HepG2 (cell line): ENCODE data around the gene LIPT2. TPM values are rescaled to one million over a fixed set of nuclear protein-coding genes. Genes with fewer than 3 reads are reported as not detected.

Source experiments
- ATAC-seq: fragments of 200-7000 bp; cut with Tn5 transposase; 3 replicates; pipeline ENCODE4 v1.9.1; 2020; ENCODE audit warnings: mild to moderate bottlenecking, moderate library complexity
- BruUV-seq: library from RNA; stranded (reverse); fragments of 400-500 nt; replicated peaks from 2 replicates; lab custom pipeline; 2021; lab: Mats Ljungman, UMichigan
- CTCF ChIA-PET: fragments of 300-600 bp; formaldehyde crosslinking; extraction: SDS; loops from one replicate; lab custom pipeline; 2021; ENCODE audit warnings: low total read pairs, inconsistent platforms, low intra/inter-chr PET ratio; lab: Yijun Ruan, JAX
- POLR2A ChIA-PET: fragments of 350-600 bp; sonication (Branson Sonifier 250); formaldehyde crosslinking; loops from one replicate; lab custom pipeline; 2020; ENCODE audit warnings: antibody characterized with exemption, inconsistent platforms; lab: Yijun Ruan, JAX
- DNase-seq: peaks from one replicate; pipeline ENCODE4 v3.0.0-alpha.2; 2015; ENCODE audit warnings: low spot score
- FAIRE-seq: peaks from 3 replicates; lab custom pipeline; 2011; peaks lifted over from hg19 to GRCh38; lab: Jason Lieb, UNC
- H2AFZ ChIP-seq: one replicate; pipeline ENCODE4 v1.6.1; 2011; ENCODE audit warnings: low read length, inconsistent platforms
- H3K27ac ChIP-seq: fragments of 300-600 bp; 3 replicates; pipeline ENCODE4 v1.8.0; 2011; ENCODE audit warnings: mixed run types, mild to moderate bottlenecking, mixed read lengths, low read length, inconsistent platforms; ENCODE audit not compliant: insufficient read depth; ENCODE audit errors: extremely low read length
- H3K27me3 ChIP-seq, 2 experiments: fragments of 200-600 bp in 1 of 2; 2 replicates in 1 of 2; 3 replicates in 1 of 2; pipeline versions ENCODE4 v1.6.0 to v1.8.0; 2011; ENCODE audit warnings: low read length in 2 of 2, mild to moderate bottlenecking in 2 of 2, moderate library complexity in 2 of 2, inconsistent platforms in 1 of 2; ENCODE audit not compliant: insufficient read depth in 2 of 2, control insufficient read depth in 1 of 2
- H3K36me3 ChIP-seq, 2 experiments: fragments of 200-600 bp in 1 of 2; replicated peaks in 1 of 2; 2 replicates in 1 of 2; 3 replicates in 1 of 2; pipeline versions ENCODE4 v1.5.1 to v1.8.0; 2011; ENCODE audit warnings: low read length in 2 of 2, inconsistent platforms in 1 of 2; ENCODE audit not compliant: insufficient read depth in 2 of 2, control insufficient read depth in 1 of 2
- H3K4me1 ChIP-seq: 2 replicates; pipeline ENCODE4 v1.5.1; 2012; ENCODE audit warnings: low read length, inconsistent platforms; ENCODE audit not compliant: insufficient read depth
- H3K4me2 ChIP-seq: 2 replicates; pipeline ENCODE4 v1.6.0; 2011; ENCODE audit warnings: low read depth, low read length, inconsistent platforms
- H3K4me3 ChIP-seq, 3 experiments: fragments of 200-600 bp in 1 of 3; sonication (generic), shearing (Covaris generic) in 1 of 3; replicated peaks in 1 of 3; 2 replicates each; pipeline ENCODE4 v1.5.1; 2011 to 2016; ENCODE audit warnings: low read length in 3 of 3, inconsistent platforms in 2 of 3, low read depth in 2 of 3, mild to moderate bottlenecking in 2 of 3, control low read depth in 1 of 3, mixed read lengths in 1 of 3; ENCODE audit not compliant: insufficient read depth in 1 of 3
- H3K79me2 ChIP-seq: one replicate; pipeline ENCODE4 v1.6.1; 2011; ENCODE audit warnings: low read length, inconsistent platforms; ENCODE audit not compliant: insufficient read depth
- H3K9ac ChIP-seq: 2 replicates; pipeline ENCODE4 v1.6.0; 2011; ENCODE audit warnings: mild to moderate bottlenecking, low read depth, low read length, inconsistent platforms; ENCODE audit not compliant: insufficient read depth
- H3K9me3 ChIP-seq: 2 replicates; pipeline ENCODE4 v1.5.1; 2012; ENCODE audit warnings: mild to moderate bottlenecking, low read length
- H4K20me1 ChIP-seq: 2 replicates; pipeline ENCODE4 v1.6.0; 2011; ENCODE audit warnings: inconsistent platforms, mild to moderate bottlenecking, low read length, moderate library complexity; ENCODE audit not compliant: insufficient read depth
- ATF7 ChIP-seq, 2 experiments: fragments of 450-650 bp in 1 of 2; sonication (generic) in 1 of 2; formaldehyde crosslinking in 1 of 2; IDR thresholded peaks; 2 replicates each; pipeline versions ENCODE4 v1.4.0 to v1.6.1; 2016 to 2020; ENCODE audit warnings: antibody characterized with exemption in 1 of 2, mild to moderate bottlenecking in 1 of 2, missing genetic modification reagents in 1 of 2
- BCL6 ChIP-seq: IDR thresholded peaks from 2 replicates; pipeline ENCODE4 v1.6.1; 2016; ENCODE audit warnings: missing genetic modification reagents, missing compliant biosample characterization
- FOXA1 ChIP-seq, 2 experiments: fragments of 450-650 bp in 1 of 2; sonication (generic) in 1 of 2; formaldehyde crosslinking in 1 of 2; IDR thresholded peaks; 2 replicates each; pipeline versions ENCODE4 v1.4.0 to v1.6.1; 2016 to 2020; ENCODE audit warnings: missing genetic modification reagents in 1 of 2
- FOXM1 ChIP-seq: sonication (generic); formaldehyde crosslinking; IDR thresholded peaks from 2 replicates; pipeline ENCODE4 v1.5.0; 2020; ENCODE audit warnings: missing genetic modification reagents
- HES4 ChIP-seq: sonication (generic); formaldehyde crosslinking; IDR thresholded peaks from 2 replicates; pipeline ENCODE4 v1.9.0; 2021; ENCODE audit warnings: mild to moderate bottlenecking, missing genetic modification reagents, borderline replicate concordance
- HHEX ChIP-seq: IDR thresholded peaks from 2 replicates; pipeline ENCODE4 v1.6.1; 2016; ENCODE audit warnings: control low read depth
- KLF16 ChIP-seq, 2 experiments: sonication (generic) in 1 of 2; formaldehyde crosslinking in 1 of 2; IDR thresholded peaks; 2 replicates each; pipeline versions ENCODE4 v1.6.1 to v1.8.0; 2016 to 2023; ENCODE audit warnings: missing genetic modification reagents in 2 of 2, missing compliant biosample characterization in 1 of 2
- RORA ChIP-seq: sonication (generic); formaldehyde crosslinking; IDR thresholded peaks from 2 replicates; pipeline ENCODE4 v1.5.0; 2020; ENCODE audit warnings: mild to moderate bottlenecking, missing genetic modification reagents, moderate library complexity
- TAF15 ChIP-seq: fragments of 200-400 bp; formaldehyde crosslinking; IDR thresholded peaks from one replicate; pipeline ENCODE4 v1.6.1; 2018; ENCODE audit warnings: mild to moderate bottlenecking, low read depth, low read length; ENCODE audit not compliant: poor library complexity, severe bottlenecking
- TBP ChIP-seq: sonication (generic); formaldehyde crosslinking; IDR thresholded peaks from 2 replicates; pipeline ENCODE4 v1.5.0; 2020; ENCODE audit warnings: missing genetic modification reagents
- TCF7 ChIP-seq: sonication (generic); IDR thresholded peaks from 2 replicates; pipeline ENCODE4 v1.6.1; 2016; ENCODE audit warnings: antibody characterized with exemption, low read depth
- ZBTB38 ChIP-seq: sonication (generic); formaldehyde crosslinking; IDR thresholded peaks from 2 replicates; pipeline ENCODE4 v1.5.1; 2020; ENCODE audit warnings: mild to moderate bottlenecking, missing genetic modification reagents
- ZNF33A ChIP-seq: sonication (generic); formaldehyde crosslinking; IDR thresholded peaks from 2 replicates; pipeline ENCODE4 v1.5.1; 2020; ENCODE audit warnings: missing genetic modification reagents, mild to moderate bottlenecking, moderate library complexity, borderline replicate concordance
- ZNF484 ChIP-seq: sonication (generic); formaldehyde crosslinking; IDR thresholded peaks from 2 replicates; pipeline ENCODE4 v1.5.1; 2020; ENCODE audit warnings: mild to moderate bottlenecking, low read depth, missing genetic modification reagents, borderline replicate concordance
- ZNF547 ChIP-seq: sonication (generic); formaldehyde crosslinking; IDR thresholded peaks from 2 replicates; pipeline ENCODE4 v1.5.1; 2020; ENCODE audit warnings: mild to moderate bottlenecking, missing genetic modification reagents
- ZNF749 ChIP-seq: sonication (generic); formaldehyde crosslinking; IDR thresholded peaks from 2 replicates; pipeline ENCODE4 v1.8.0; 2022; ENCODE audit warnings: mild to moderate bottlenecking, missing genetic modification reagents, moderate library complexity, borderline replicate concordance
- ZNF776 ChIP-seq: sonication (generic); formaldehyde crosslinking; IDR thresholded peaks from 2 replicates; pipeline ENCODE4 v1.4.0; 2020; ENCODE audit warnings: mild to moderate bottlenecking, missing genetic modification reagents
- WGBS: methylation state at CpG from one replicate; pipeline ENCODE4 v1.1.6; 2017; ENCODE audit warnings: low lambda C conversion rate; 5-methylcytosine and 5-hydroxymethylcytosine counted together
- in situ Hi-C: cut with HindIII; loops from 2 replicates; pipeline ENCODE4 v1.10.0; 2017; ENCODE audit warnings: low pct_unique_long_range_greater_than_20kb; ENCODE audit not compliant: extremely low pct_ligation_motif_present
- intact Hi-C: fragments of 100-400 bp; cut with micrococcal nuclease; formaldehyde crosslinking; loops from one replicate; pipeline ENCODE4 v1.10.0; 2022; ENCODE audit not compliant: unreplicated experiment
- polyA plus RNA-seq, 8 experiments: library from polyadenylated mRNA; depleted of rRNA in 3 of 8; stranded (reverse) in 7 of 8; unstranded in 1 of 8; fragments of >200 nt; fragmentation: Illumina TruSeq in 4 of 8; extraction: Trizol in 4 of 8; gene quantifications; 2 replicates each; pipeline versions ENCODE4 v1.2.1 to v1.2.3, GENCODE V29; 2011 to 2016; ENCODE audit warnings: low read depth in 4 of 8, missing spikeins in 1 of 8, mixed read lengths in 1 of 8; ENCODE audit not compliant: insufficient read depth in 1 of 8
- total RNA-seq, 5 experiments: library from RNA; depleted of rRNA; stranded (reverse); fragments of >200 nt; fragmentation: Illumina TruSeq; extraction: Trizol; gene quantifications; 2 replicates each; pipeline ENCODE4 v1.2.3, GENCODE V29; 2016; ENCODE audit warnings: low read depth in 1 of 5
- TF ChIP-seq, protein P1 (sequence below): sonication (generic); formaldehyde crosslinking; IDR thresholded peaks from 2 replicates; pipeline ENCODE4 v1.4.0; 2020; ENCODE audit warnings: missing genetic modification reagents

Gene LIPT2
- total and polyA plus RNA-seq, 2 of the 13 experiments (the other 11 are each of a cell fraction or from before 2014, with no cell fraction given): 3.0 to 5.6 TPM

DNA sequence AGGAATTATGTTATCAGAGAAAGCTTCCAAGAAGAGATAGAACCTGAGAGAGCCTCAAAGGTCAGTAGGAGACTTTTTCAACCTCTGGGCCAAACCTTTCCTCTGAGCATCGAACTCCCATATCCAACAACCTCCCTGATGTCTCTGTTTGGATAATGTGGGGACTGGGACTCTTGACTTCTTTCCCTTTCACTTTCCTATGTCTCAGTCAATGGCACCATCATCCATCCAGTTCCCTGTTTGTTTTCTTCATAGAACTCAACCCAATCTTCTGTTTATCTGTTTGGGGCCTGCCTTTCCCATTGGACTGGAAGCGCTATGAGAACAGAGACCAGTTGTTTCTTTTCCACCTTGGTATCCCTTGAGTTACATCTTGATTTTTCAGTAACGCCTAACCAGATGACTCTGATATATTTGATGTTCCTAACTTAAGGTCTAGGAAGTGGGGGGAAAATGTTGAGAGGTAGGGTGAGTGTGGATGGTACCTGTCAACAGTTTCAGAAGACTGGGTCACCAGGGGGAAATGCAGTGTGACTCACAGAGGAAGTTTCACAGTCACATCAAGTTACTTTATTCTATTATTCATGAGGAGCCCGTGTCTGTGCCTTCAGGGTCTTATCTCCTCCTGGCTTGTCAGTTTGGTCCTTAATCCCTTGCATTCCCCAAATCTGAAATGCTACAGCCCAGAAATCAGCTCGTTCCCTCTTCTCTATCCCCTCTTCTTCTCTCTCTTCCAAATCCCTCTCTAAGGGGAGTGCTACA is 21.7 kb downstream of the LIPT2 start:
- no peak overlapping the region for H3K27ac ChIP-seq
- FAIRE-seq (no peak), DNase-seq (no peak), ATAC-seq (no peak)
- CTCF ChIA-PET: no interaction called here
- H3K4me2 ChIP-seq: no peak overlapping the region
- POLR2A ChIA-PET: no interaction called here
- no peaks in the 10 kb centered on the region for H3K9me3 ChIP-seq
- H3K4me1 ChIP-seq: peaks cover 16% of the 10 kb centered on the region
- H3K27me3 ChIP-seq: 0 out of 5 replicates have a peak, but pooled peaks cover 0 to 1% of the 10 kb centered on the region in 2 experiments
- H4K20me1 ChIP-seq: no peaks in the 10 kb centered on the region
- in situ Hi-C loops (no loop called here), intact Hi-C loops (no loop called here)
- H2AFZ ChIP-seq: no peak overlapping the region
- no peaks in the 10 kb centered on the region for H3K36me3 ChIP-seq
- WGBS: 24% methylated on average over 5 of the region's 5 CpGs
- no TSS peak for BruUV-seq
- no peak overlapping the region for H3K9ac ChIP-seq
- H3K79me2 ChIP-seq: no peaks in the 10 kb centered on the region
- H3K4me3 ChIP-seq: no peak overlapping the region
- TF ChIP-seq ZBTB38 (CRISPR knock-in tag) (no peak), HHEX (CRISPR knock-in tag) (no peak), ZNF749 (CRISPR knock-in tag) (no peak), ZNF484 (CRISPR knock-in tag) (no peak), ZNF547 (no peak), TAF15 (no peak), KLF16 (CRISPR knock-in tag; IDR thresholded peaks at IDR 0.05) (no peak), ATF7 (IDR thresholded peaks at IDR 0.05) (no peak), ATF7 (CRISPR knock-in tag; IDR thresholded peaks at IDR 0.05) (no peak), TCF7 (no peak), RORA (CRISPR knock-in tag) (no peak), ZNF776 (CRISPR knock-in tag) (no peak), TBP (CRISPR knock-in tag) (no peak), BCL6 (CRISPR knock-in tag) (no peak), FOXA1 (IDR thresholded peaks at IDR 0.05) (no peak), FOXA1 (CRISPR knock-in tag; IDR thresholded peaks at IDR 0.05) (no peak), HES4 (CRISPR knock-in tag) (no peak), ZNF33A (no peak), FOXM1 (CRISPR knock-in tag) (no peak)
- TF ChIP-seq, protein P1, sequence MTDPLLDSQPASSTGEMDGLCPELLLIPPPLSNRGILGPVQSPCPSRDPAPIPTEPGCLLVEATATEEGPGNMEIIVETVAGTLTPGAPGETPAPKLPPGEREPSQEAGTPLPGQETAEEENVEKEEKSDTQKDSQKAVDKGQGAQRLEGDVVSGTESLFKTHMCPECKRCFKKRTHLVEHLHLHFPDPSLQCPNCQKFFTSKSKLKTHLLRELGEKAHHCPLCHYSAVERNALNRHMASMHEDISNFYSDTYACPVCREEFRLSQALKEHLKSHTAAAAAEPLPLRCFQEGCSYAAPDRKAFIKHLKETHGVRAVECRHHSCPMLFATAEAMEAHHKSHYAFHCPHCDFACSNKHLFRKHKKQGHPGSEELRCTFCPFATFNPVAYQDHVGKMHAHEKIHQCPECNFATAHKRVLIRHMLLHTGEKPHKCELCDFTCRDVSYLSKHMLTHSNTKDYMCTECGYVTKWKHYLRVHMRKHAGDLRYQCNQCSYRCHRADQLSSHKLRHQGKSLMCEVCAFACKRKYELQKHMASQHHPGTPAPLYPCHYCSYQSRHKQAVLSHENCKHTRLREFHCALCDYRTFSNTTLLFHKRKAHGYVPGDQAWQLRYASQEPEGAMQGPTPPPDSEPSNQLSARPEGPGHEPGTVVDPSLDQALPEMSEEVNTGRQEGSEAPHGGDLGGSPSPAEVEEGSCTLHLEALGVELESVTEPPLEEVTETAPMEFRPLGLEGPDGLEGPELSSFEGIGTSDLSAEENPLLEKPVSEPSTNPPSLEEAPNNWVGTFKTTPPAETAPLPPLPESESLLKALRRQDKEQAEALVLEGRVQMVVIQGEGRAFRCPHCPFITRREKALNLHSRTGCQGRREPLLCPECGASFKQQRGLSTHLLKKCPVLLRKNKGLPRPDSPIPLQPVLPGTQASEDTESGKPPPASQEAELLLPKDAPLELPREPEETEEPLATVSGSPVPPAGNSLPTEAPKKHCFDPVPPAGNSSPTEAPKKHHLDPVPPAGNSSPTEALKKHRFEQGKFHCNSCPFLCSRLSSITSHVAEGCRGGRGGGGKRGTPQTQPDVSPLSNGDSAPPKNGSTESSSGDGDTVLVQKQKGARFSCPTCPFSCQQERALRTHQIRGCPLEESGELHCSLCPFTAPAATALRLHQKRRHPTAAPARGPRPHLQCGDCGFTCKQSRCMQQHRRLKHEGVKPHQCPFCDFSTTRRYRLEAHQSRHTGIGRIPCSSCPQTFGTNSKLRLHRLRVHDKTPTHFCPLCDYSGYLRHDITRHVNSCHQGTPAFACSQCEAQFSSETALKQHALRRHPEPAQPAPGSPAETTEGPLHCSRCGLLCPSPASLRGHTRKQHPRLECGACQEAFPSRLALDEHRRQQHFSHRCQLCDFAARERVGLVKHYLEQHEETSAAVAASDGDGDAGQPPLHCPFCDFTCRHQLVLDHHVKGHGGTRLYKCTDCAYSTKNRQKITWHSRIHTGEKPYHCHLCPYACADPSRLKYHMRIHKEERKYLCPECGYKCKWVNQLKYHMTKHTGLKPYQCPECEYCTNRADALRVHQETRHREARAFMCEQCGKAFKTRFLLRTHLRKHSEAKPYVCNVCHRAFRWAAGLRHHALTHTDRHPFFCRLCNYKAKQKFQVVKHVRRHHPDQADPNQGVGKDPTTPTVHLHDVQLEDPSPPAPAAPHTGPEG (CRISPR knock-in tag): no peak
